Panc1 (cell line): ENCODE measurements around the gene OLFML1.

ENCODE experiments used
- POLR2AphosphoS5 ChIP-seq: IDR thresholded peaks from 2 replicates; pipeline ENCODE4 v1.6.1; 2012; ENCODE audit warnings: mild to moderate bottlenecking, low read depth, low read length, moderate library complexity
- TCF7L2 ChIP-seq: IDR thresholded peaks from 2 replicates; pipeline ENCODE4 v1.6.1; 2011; ENCODE audit warnings: mild to moderate bottlenecking, low read depth, low read length, inconsistent platforms
- TF ChIP-seq, protein P1 (sequence below): fragments of 450-650 bp; IDR thresholded peaks from 2 replicates; pipeline ENCODE4 v1.5.1; 2017; ENCODE audit warnings: mild to moderate bottlenecking
- TF ChIP-seq, protein P2 (sequence below), 2 experiments: IDR thresholded peaks; 2 replicates each; pipeline ENCODE4 v1.6.1; 2011 to 2012; ENCODE audit warnings: low read depth in 2 of 2, control low read depth in 1 of 2, low read length in 1 of 2, mild to moderate bottlenecking in 1 of 2, moderate library complexity in 1 of 2; ENCODE audit not compliant: insufficient read depth in 1 of 2

DNA sequence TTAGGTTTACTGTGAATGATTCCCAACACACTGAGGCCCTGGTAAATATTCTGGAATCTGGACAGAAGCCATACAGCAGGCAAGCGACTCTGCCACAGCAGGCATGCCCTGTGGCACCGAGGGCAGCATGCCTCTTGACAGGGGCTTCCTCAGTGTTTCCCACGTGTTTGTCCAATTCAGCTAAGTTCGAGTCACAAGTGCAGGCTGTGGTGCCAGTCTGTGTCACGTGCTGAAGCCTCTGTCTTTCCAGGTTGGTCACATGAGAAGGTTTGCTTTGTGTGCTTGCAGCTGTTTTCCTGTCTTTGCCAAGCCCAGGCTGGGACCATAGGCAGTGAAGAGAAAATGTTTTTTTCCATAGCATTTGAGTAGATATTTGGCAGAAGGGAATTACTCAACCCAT lies 26.1 kb downstream of the OLFML1 start:
- TF ChIP-seq TCF7L2 (no peak), POLR2AphosphoS5 (no peak)
- TF ChIP-seq, protein P1, sequence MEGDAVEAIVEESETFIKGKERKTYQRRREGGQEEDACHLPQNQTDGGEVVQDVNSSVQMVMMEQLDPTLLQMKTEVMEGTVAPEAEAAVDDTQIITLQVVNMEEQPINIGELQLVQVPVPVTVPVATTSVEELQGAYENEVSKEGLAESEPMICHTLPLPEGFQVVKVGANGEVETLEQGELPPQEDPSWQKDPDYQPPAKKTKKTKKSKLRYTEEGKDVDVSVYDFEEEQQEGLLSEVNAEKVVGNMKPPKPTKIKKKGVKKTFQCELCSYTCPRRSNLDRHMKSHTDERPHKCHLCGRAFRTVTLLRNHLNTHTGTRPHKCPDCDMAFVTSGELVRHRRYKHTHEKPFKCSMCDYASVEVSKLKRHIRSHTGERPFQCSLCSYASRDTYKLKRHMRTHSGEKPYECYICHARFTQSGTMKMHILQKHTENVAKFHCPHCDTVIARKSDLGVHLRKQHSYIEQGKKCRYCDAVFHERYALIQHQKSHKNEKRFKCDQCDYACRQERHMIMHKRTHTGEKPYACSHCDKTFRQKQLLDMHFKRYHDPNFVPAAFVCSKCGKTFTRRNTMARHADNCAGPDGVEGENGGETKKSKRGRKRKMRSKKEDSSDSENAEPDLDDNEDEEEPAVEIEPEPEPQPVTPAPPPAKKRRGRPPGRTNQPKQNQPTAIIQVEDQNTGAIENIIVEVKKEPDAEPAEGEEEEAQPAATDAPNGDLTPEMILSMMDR: no peak
- TF ChIP-seq, protein P2, sequence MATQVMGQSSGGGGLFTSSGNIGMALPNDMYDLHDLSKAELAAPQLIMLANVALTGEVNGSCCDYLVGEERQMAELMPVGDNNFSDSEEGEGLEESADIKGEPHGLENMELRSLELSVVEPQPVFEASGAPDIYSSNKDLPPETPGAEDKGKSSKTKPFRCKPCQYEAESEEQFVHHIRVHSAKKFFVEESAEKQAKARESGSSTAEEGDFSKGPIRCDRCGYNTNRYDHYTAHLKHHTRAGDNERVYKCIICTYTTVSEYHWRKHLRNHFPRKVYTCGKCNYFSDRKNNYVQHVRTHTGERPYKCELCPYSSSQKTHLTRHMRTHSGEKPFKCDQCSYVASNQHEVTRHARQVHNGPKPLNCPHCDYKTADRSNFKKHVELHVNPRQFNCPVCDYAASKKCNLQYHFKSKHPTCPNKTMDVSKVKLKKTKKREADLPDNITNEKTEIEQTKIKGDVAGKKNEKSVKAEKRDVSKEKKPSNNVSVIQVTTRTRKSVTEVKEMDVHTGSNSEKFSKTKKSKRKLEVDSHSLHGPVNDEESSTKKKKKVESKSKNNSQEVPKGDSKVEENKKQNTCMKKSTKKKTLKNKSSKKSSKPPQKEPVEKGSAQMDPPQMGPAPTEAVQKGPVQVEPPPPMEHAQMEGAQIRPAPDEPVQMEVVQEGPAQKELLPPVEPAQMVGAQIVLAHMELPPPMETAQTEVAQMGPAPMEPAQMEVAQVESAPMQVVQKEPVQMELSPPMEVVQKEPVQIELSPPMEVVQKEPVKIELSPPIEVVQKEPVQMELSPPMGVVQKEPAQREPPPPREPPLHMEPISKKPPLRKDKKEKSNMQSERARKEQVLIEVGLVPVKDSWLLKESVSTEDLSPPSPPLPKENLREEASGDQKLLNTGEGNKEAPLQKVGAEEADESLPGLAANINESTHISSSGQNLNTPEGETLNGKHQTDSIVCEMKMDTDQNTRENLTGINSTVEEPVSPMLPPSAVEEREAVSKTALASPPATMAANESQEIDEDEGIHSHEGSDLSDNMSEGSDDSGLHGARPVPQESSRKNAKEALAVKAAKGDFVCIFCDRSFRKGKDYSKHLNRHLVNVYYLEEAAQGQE (IDR thresholded peaks at IDR 0.05; ENCODE audit: insufficient read depth in 1 of 2, low read depth in 2 of 2, low read length in 1 of 2): no peak
